Astrocyte (in vitro differentiated cells and primary cell): ENCODE results near the gene SPRR1A. TPM values are rescaled to one million over a fixed set of nuclear protein-coding genes. Genes with fewer than 3 reads are reported as not detected.

Source experiments
- DNase-seq: peaks from one replicate; pipeline ENCODE4 v3.0.0-alpha.2; 2010; ENCODE audit warnings: low read depth
- FAIRE-seq: peaks from 2 replicates; lab custom pipeline; 2011; peaks lifted over from hg19 to GRCh38; lab: Jason Lieb, UNC
- H2AFZ ChIP-seq: 2 replicates; pipeline ENCODE4 v1.6.0; 2012; ENCODE audit warnings: low read depth, low read length, inconsistent platforms
- H3K27ac ChIP-seq: 2 replicates; pipeline ENCODE4 v1.5.1; 2011; ENCODE audit warnings: low read depth, low read length, inconsistent platforms
- H3K27me3 ChIP-seq: 2 replicates; pipeline ENCODE4 v1.6.0; 2011; ENCODE audit warnings: low read length, inconsistent platforms; ENCODE audit not compliant: insufficient read depth
- H3K36me3 ChIP-seq: 2 replicates; pipeline ENCODE4 v1.5.1; 2011; ENCODE audit warnings: low read length, inconsistent platforms; ENCODE audit not compliant: insufficient read depth
- H3K4me1 ChIP-seq: 2 replicates; pipeline ENCODE4 v1.5.1; 2011; ENCODE audit warnings: low read length, inconsistent platforms; ENCODE audit not compliant: insufficient read depth
- H3K4me2 ChIP-seq: 2 replicates; pipeline ENCODE4 v1.6.0; 2012; ENCODE audit warnings: low read length, inconsistent platforms
- H3K4me3 ChIP-seq: 2 replicates; pipeline ENCODE4 v1.5.1; 2011; ENCODE audit warnings: low read depth, mild to moderate bottlenecking, low read length, inconsistent platforms; ENCODE audit not compliant: insufficient read depth
- H3K79me2 ChIP-seq: 2 replicates; pipeline ENCODE4 v1.6.0; 2012; ENCODE audit warnings: mild to moderate bottlenecking, low read length, inconsistent platforms; ENCODE audit not compliant: insufficient read depth
- H3K9ac ChIP-seq: 2 replicates; pipeline ENCODE4 v1.6.0; 2012; ENCODE audit warnings: mild to moderate bottlenecking, low read length, inconsistent platforms
- H3K9me3 ChIP-seq: 2 replicates; pipeline ENCODE4 v1.5.1; 2012; ENCODE audit warnings: low read depth, mild to moderate bottlenecking, low read length, inconsistent platforms; ENCODE audit not compliant: insufficient read depth
- H4K20me1 ChIP-seq: 2 replicates; pipeline ENCODE4 v1.6.0; 2012; ENCODE audit warnings: low read length, inconsistent platforms; ENCODE audit not compliant: insufficient read depth
- H3K27ac Mint-ChIP-seq: one replicate; pipeline ENCODE4 v1.8.0; 2021; ENCODE audit warnings: mild to moderate bottlenecking, mixed read lengths; ENCODE audit not compliant: unreplicated experiment
- H3K27me3 Mint-ChIP-seq: one replicate; pipeline ENCODE4 v1.8.0; 2021; ENCODE audit warnings: low read depth, mixed read lengths; ENCODE audit not compliant: unreplicated experiment
- H3K36me3 Mint-ChIP-seq: one replicate; pipeline ENCODE4 v1.8.0; 2021; ENCODE audit warnings: low read depth, mixed read lengths; ENCODE audit not compliant: unreplicated experiment
- H3K4me1 Mint-ChIP-seq: one replicate; pipeline ENCODE4 v1.8.0; 2021; ENCODE audit warnings: low read depth, mixed read lengths; ENCODE audit not compliant: unreplicated experiment
- H3K4me3 Mint-ChIP-seq: one replicate; pipeline ENCODE4 v1.8.0; 2021; ENCODE audit warnings: mild to moderate bottlenecking, moderate library complexity, mixed read lengths; ENCODE audit not compliant: unreplicated experiment
- H3K9me3 Mint-ChIP-seq: one replicate; pipeline ENCODE4 v1.8.0; 2021; ENCODE audit warnings: mild to moderate bottlenecking, mixed read lengths; ENCODE audit not compliant: unreplicated experiment
- EZH2 ChIP-seq: IDR thresholded peaks from 2 replicates; pipeline ENCODE4 v1.6.1; 2012; ENCODE audit warnings: mild to moderate bottlenecking, low read length, inconsistent platforms; ENCODE audit not compliant: insufficient read depth
- total RNA-seq: library from RNA; stranded (reverse); gene quantifications from 2 replicates; pipeline ENCODE4 v1.2.1, GENCODE V29; 2021
- TF ChIP-seq, protein P1 (sequence below): IDR thresholded peaks from 2 replicates; pipeline ENCODE4 v1.5.1; 2011; ENCODE audit warnings: low read depth, mild to moderate bottlenecking, inconsistent platforms, low read length, moderate library complexity; ENCODE audit not compliant: insufficient read depth

SPRR1A gene
- total RNA-seq, 1 donor from 2014 or later: not detected

DNA sequence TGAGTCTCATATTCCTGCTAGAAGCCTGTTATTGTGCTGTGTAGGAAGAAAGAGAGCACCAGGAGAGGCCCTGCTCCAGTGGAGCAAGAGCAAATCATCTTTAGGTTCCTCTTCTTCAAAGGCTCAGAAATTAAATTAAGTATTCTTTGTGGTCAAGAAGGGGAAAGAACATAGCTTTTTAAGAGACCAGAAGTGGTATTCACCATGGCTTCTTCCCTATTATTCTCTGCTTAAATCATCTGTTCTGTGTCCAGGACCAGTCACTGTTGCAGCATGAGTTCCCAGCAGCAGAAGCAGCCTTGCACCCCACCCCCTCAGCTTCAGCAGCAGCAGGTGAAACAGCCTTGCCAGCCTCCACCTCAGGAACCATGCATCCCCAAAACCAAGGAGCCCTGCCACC is 48.2 kb downstream of the SPRR1A start:
- no peak for FAIRE-seq
- no peak for DNase-seq
- no peak overlapping the region for H3K4me3 Mint-ChIP-seq
- Histone ChIP-seq H3K4me2 (no peak overlapping the region), H3K27ac (no peak overlapping the region), H3K27me3 (no peaks in the 10 kb centered on the region), H4K20me1 (no peaks in the 10 kb centered on the region), H2AFZ (no peak overlapping the region), H3K36me3 (no peaks in the 10 kb centered on the region), H3K9ac (no peak overlapping the region), H3K4me1 (no peaks in the 10 kb centered on the region), H3K79me2 (no peaks in the 10 kb centered on the region), H3K9me3 (no peaks in the 10 kb centered on the region), H3K4me3 (no peak overlapping the region)
- H3K9me3 Mint-ChIP-seq: no peaks in the 10 kb centered on the region
- no peaks in the 10 kb centered on the region for H3K36me3 Mint-ChIP-seq
- TF ChIP-seq, protein P1, sequence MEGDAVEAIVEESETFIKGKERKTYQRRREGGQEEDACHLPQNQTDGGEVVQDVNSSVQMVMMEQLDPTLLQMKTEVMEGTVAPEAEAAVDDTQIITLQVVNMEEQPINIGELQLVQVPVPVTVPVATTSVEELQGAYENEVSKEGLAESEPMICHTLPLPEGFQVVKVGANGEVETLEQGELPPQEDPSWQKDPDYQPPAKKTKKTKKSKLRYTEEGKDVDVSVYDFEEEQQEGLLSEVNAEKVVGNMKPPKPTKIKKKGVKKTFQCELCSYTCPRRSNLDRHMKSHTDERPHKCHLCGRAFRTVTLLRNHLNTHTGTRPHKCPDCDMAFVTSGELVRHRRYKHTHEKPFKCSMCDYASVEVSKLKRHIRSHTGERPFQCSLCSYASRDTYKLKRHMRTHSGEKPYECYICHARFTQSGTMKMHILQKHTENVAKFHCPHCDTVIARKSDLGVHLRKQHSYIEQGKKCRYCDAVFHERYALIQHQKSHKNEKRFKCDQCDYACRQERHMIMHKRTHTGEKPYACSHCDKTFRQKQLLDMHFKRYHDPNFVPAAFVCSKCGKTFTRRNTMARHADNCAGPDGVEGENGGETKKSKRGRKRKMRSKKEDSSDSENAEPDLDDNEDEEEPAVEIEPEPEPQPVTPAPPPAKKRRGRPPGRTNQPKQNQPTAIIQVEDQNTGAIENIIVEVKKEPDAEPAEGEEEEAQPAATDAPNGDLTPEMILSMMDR: no peak
- TF ChIP-seq EZH2: no peak
- peaks cover 9% of the 10 kb centered on the region for H3K4me1 Mint-ChIP-seq
- H3K27me3 Mint-ChIP-seq: no peaks in the 10 kb centered on the region
- H3K27ac Mint-ChIP-seq: no peak overlapping the region

DNA sequence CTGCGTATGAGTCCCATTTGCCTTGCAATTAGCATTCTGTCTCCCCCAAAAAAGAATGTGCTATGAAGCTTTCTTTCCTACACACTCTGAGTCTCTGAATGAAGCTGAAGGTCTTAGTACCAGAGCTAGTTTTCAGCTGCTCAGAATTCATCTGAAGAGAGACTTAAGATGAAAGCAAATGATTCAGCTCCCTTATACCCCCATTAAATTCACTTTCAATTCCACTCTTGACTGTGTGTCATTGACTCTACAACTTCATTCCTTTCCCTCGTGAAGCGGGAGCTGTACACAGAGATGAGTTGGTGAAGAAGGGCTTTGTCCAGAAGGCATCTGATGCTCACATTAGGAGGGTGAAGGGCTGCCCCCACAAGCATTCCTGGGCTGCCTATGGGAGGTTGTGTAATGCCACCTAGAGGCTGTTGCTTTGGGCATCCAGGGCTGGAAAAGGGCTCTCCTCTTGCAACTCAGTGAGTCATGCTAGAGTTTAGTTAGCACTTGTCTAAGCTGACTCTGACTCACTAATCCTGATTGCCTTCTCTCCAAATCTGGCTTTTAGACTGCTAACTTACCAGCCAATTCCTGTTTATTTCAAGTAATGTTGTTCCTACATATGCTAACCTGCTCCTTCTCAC is 48.9 kb downstream of the SPRR1A start:
- Mint-ChIP-seq H3K27me3 (no peaks in the 10 kb centered on the region), H3K36me3 (no peaks in the 10 kb centered on the region), H3K4me1 (peaks cover 9% of the 10 kb centered on the region), H3K4me3 (no peak overlapping the region), H3K9me3 (no peaks in the 10 kb centered on the region), H3K27ac (no peak overlapping the region)
- Histone ChIP-seq H2AFZ (no peak overlapping the region), H3K9ac (no peak overlapping the region), H3K9me3 (no peaks in the 10 kb centered on the region), H3K4me1 (no peaks in the 10 kb centered on the region), H3K27ac (no peak overlapping the region), H3K4me3 (no peak overlapping the region), H3K27me3 (no peaks in the 10 kb centered on the region), H3K36me3 (no peaks in the 10 kb centered on the region), H3K79me2 (no peaks in the 10 kb centered on the region), H3K4me2 (no peak overlapping the region), H4K20me1 (no peaks in the 10 kb centered on the region)
- DNase-seq (peak; percentile 41), FAIRE-seq (no peak)
- TF ChIP-seq, protein P1: no peak
- TF ChIP-seq EZH2: no peak

DNA sequence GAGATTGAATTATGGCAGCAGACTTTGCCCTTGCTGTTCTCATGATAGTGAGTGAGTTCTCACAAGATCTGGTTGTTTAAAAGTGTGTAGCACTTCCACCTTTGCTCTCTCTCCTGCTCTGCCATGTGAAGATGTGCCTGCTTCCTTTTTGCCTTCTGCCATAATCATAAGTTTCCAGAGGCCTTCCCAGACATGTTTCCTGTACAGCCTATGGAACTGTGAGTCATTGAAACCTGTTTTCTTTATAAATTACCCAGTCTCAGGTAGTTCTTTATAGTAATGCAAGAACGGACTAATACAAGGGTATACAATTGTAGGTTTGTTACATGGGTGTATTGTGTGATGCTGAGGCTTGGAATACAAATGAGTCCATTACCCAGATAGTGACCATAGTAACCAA is 51.3 kb downstream of the SPRR1A start:
- FAIRE-seq (no peak), DNase-seq (no peak)
- Histone ChIP-seq H3K4me3 (no peak overlapping the region), H3K36me3 (no peaks in the 10 kb centered on the region), H3K9ac (no peak overlapping the region), H3K27me3 (no peaks in the 10 kb centered on the region), H3K27ac (no peak overlapping the region), H2AFZ (no peak overlapping the region), H3K79me2 (no peaks in the 10 kb centered on the region), H4K20me1 (no peaks in the 10 kb centered on the region), H3K9me3 (no peaks in the 10 kb centered on the region), H3K4me2 (no peak overlapping the region), H3K4me1 (no peaks in the 10 kb centered on the region)
- no peak overlapping the region for H3K4me3 Mint-ChIP-seq
- H3K27me3 Mint-ChIP-seq: no peaks in the 10 kb centered on the region
- H3K36me3 Mint-ChIP-seq: no peaks in the 10 kb centered on the region
- no peaks in the 10 kb centered on the region for H3K9me3 Mint-ChIP-seq
- no peak overlapping the region for H3K27ac Mint-ChIP-seq
- peaks cover 9% of the 10 kb centered on the region for H3K4me1 Mint-ChIP-seq
- TF ChIP-seq, protein P1: no peak
- TF ChIP-seq EZH2: no peak
